Measurements from ENCODE around the gene RARG.

DNA sequence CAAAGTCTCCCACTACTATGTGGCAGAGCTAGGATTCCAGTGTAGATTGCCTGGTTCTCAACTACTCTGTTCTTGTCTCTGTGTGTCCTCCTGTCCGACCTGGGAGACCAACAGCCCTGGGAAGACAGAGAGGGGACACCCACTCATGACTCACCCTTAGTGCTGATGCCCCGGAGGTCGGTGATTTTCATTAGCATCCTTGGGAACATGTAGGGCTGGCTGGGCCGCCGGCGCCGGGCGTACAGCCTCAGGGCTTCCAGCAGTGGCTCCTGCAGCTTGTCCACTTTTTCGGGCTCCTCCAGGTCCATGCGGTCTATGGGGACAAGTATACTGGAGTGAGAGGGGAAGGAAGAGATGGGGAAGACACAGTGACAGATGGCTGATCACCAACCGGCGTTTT is 19.1 kb downstream of the RARG start:
- TF ChIP-seq, protein P1, sequence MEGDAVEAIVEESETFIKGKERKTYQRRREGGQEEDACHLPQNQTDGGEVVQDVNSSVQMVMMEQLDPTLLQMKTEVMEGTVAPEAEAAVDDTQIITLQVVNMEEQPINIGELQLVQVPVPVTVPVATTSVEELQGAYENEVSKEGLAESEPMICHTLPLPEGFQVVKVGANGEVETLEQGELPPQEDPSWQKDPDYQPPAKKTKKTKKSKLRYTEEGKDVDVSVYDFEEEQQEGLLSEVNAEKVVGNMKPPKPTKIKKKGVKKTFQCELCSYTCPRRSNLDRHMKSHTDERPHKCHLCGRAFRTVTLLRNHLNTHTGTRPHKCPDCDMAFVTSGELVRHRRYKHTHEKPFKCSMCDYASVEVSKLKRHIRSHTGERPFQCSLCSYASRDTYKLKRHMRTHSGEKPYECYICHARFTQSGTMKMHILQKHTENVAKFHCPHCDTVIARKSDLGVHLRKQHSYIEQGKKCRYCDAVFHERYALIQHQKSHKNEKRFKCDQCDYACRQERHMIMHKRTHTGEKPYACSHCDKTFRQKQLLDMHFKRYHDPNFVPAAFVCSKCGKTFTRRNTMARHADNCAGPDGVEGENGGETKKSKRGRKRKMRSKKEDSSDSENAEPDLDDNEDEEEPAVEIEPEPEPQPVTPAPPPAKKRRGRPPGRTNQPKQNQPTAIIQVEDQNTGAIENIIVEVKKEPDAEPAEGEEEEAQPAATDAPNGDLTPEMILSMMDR (IDR thresholded peaks at IDR 0.05) = no peak
- no peak for TF ChIP-seq ZFX (IDR thresholded peaks at IDR 0.05; ENCODE audit: borderline replicate concordance)

Measured in 22Rv1 (cell line).